ENCODE measurements around the gene CCDC120.

GRCh38 chrX:49019599-49020249 is 39.1 kb upstream of the CCDC120 start:
- TF ChIP-seq GATA2 (IDR thresholded peaks at IDR 0.05; ENCODE audit: low read depth, low read length) (no peak), GATA3 (IDR thresholded peaks at IDR 0.05; ENCODE audit: low read depth, low read length) (no peak)

Measured in SH-SY5Y (cell line).